ENCODE data around the gene PATZ1.

DNA sequence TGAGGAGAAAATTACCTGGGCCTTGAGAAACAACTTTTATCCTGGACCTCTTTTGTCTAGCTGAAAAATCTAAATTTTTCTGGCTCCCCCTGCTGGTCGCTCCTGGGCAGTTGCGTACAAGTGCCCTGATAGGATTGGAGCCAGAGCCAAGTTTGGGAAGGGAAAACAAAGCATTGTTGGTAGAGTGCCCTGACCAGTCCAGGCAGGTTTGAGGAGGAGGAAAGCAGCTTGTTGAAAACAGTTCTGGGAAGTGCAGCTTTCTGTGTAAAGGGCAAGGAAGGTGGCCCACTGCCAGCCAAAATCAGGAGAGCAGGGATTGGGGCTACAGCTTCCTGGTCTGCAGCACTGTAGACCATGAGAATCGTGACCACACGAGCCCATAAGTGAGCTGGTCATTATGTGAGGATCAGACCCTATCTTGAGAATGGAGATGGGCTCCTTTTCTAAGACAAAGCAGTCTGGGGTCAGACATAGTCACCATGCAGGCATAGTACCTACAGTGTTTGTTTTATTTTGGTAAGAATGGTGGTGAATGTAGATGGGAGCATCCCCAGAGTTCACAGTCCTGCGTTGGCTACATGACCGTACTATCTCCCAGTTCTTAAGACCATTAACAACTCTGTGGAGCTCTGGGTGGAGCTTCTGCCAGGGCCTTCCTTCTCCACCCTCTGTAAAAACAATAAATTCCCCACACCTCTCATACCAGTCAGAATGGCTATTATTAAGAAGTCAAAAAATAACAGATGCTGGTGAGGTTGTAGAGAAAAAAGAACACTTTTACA is 32.6 kb downstream of the PATZ1 start:
- TF ChIP-seq EZH2phosphoT487 (IDR thresholded peaks at IDR 0.05; ENCODE audit: borderline replicate concordance, low read length): no peak
- TF ChIP-seq, protein P1, sequence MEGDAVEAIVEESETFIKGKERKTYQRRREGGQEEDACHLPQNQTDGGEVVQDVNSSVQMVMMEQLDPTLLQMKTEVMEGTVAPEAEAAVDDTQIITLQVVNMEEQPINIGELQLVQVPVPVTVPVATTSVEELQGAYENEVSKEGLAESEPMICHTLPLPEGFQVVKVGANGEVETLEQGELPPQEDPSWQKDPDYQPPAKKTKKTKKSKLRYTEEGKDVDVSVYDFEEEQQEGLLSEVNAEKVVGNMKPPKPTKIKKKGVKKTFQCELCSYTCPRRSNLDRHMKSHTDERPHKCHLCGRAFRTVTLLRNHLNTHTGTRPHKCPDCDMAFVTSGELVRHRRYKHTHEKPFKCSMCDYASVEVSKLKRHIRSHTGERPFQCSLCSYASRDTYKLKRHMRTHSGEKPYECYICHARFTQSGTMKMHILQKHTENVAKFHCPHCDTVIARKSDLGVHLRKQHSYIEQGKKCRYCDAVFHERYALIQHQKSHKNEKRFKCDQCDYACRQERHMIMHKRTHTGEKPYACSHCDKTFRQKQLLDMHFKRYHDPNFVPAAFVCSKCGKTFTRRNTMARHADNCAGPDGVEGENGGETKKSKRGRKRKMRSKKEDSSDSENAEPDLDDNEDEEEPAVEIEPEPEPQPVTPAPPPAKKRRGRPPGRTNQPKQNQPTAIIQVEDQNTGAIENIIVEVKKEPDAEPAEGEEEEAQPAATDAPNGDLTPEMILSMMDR (conservative IDR thresholded peaks at IDR 0.05; ENCODE audit: low read depth, low read length): peak; percentile 83

Data from PC-3 (cell line).